Kidney (tissue), 14 donors: ENCODE results near the gene CUX1. TPM values are rescaled to one million over a fixed set of nuclear protein-coding genes. Genes with fewer than 3 reads are reported as not detected.

ENCODE experiments used
- DNase-seq, 5 donors: peaks; one replicate each; pipeline ENCODE4 v3.0.0-alpha.2; 2013 to 2020
- FAIRE-seq: peaks from 2 replicates; lab custom pipeline; 2012; peaks lifted over from hg19 to GRCh38; lab: Jason Lieb, UNC
- H3K27ac ChIP-seq, 2 donors: one replicate each; pipeline ENCODE4 v1.7.0; 2013; ENCODE audit warnings: low read depth in 2 of 2, low read length in 2 of 2, inconsistent platforms in 1 of 2
- H3K27me3 ChIP-seq: one replicate; pipeline ENCODE4 v1.7.1; 2013; ENCODE audit warnings: low read length, inconsistent platforms; ENCODE audit not compliant: control insufficient read depth, insufficient read depth
- H3K36me3 ChIP-seq, 3 donors: one replicate each; pipeline versions ENCODE4 v1.7.0 to v1.7.1; 2013; ENCODE audit warnings: low read length in 3 of 3, control low read depth in 1 of 3, inconsistent platforms in 1 of 3; ENCODE audit not compliant: insufficient read depth in 3 of 3, control insufficient read depth in 2 of 3
- H3K4me1 ChIP-seq, 3 donors: one replicate each; pipeline versions ENCODE4 v1.7.0 to v1.7.1; 2013; ENCODE audit warnings: low read length in 3 of 3, inconsistent platforms in 1 of 3, low read depth in 1 of 3; ENCODE audit not compliant: control insufficient read depth in 2 of 3, insufficient read depth in 2 of 3
- H3K4me3 ChIP-seq, 3 donors: one replicate each; pipeline versions ENCODE4 v1.7.0 to v1.8.1; 2013; ENCODE audit warnings: low read length in 3 of 3, control low read depth in 1 of 3, inconsistent platforms in 1 of 3
- H3K9ac ChIP-seq, 3 donors: one replicate each; pipeline versions ENCODE4 v1.7.0 to v1.7.1; 2013; ENCODE audit warnings: low read length in 3 of 3, control low read depth in 1 of 3, inconsistent platforms in 1 of 3
- H3K9me3 ChIP-seq, 3 donors: one replicate each; pipeline versions ENCODE4 v1.7.0 to v1.7.1; 2013; ENCODE audit warnings: low read length in 3 of 3, control low read depth in 1 of 3, inconsistent platforms in 1 of 3; ENCODE audit not compliant: control insufficient read depth in 2 of 3, insufficient read depth in 1 of 3
- CTCF ChIP-seq: IDR thresholded peaks from 3 replicates; pipeline ENCODE4 v1.5.1; 2012; ENCODE audit warnings: mild to moderate bottlenecking, moderate library complexity, borderline replicate concordance; ENCODE audit not compliant: insufficient read depth; ENCODE audit errors: extremely low read depth
- intact Hi-C: fragments of 100-400 bp; cut with DNase I; formaldehyde crosslinking; loops from one replicate; pipeline ENCODE4 v1.11.1; 2022
- polyA plus RNA-seq: library from polyadenylated mRNA; stranded (reverse); fragments of 350-450 nt; fragmentation: Illumina TruSeq; extraction: RNeasy Lipid Tissue Mini Kit (QIAGEN cat#74804); gene quantifications from one replicate; pipeline ENCODE4 v1.2.3, GENCODE V29; 2014; ENCODE audit warnings: low read depth, low replicate concordance; ENCODE audit not compliant: insufficient read depth
- total RNA-seq: library from RNA; stranded (reverse); fragmentation: NEBNext Ultra II Directional; extraction: Animal tissue kit (Norgen Biotek cat#: 25700); gene quantifications from one replicate; pipeline ENCODE4 v1.2.1, GENCODE V29; 2021
- donor health status: control.
- donor health status: control.
- donor health status: control.
- donor health status: control.
- donor health status: control.
- donor health status: DM: yes; HTN: yes; CAD: no.
- donor health status: Normal renal cell carcinoma (clear cell type).

Gene CUX1
- total and polyA plus RNA-seq, 2 donors from 2014 or later, result 71.4 to 126 TPM

GRCh38 chr7:102173669-102174068, 356.2 kb downstream of the CUX1 start:
- H3K27me3 ChIP-seq, result no peaks in the 10 kb centered on the region
- H3K4me1 ChIP-seq, result peaks cover 0 to 3% (median 0%) of the 10 kb centered on the region in 3 donors
- FAIRE-seq, result no peak
- no peak overlapping the region for H3K27ac ChIP-seq
- intact Hi-C loops, result no loop called here
- peaks cover 0 to 27% (median 11%) of the 10 kb centered on the region in 3 donors for H3K36me3 ChIP-seq
- TF ChIP-seq CTCF, result no peak
- no peak overlapping the region for H3K9ac ChIP-seq
- no peak for DNase-seq
- H3K4me3 ChIP-seq, result no peak overlapping the region
- H3K9me3 ChIP-seq, result no peaks in the 10 kb centered on the region

GRCh38 chr7:102175423-102176170, 358.2 kb downstream of the CUX1 start:
- Histone ChIP-seq H3K27ac (no peak overlapping the region), H3K9ac (no peak overlapping the region), H3K36me3 (peaks cover 0 to 34% (median 14%) of the 10 kb centered on the region in 3 donors), H3K4me1 (no peaks in the 10 kb centered on the region), H3K9me3 (no peaks in the 10 kb centered on the region), H3K27me3 (no peaks in the 10 kb centered on the region), H3K4me3 (no peak overlapping the region)
- intact Hi-C loops, result no loop called here
- DNase-seq (peak in 3 of 5 donors; percentile 36 to 70 (median 37)), FAIRE-seq (no peak)
- TF ChIP-seq CTCF, result no peak

GRCh38 chr7:102178410-102178809, 361.0 kb downstream of the CUX1 start:
- H3K36me3 ChIP-seq, result peaks cover 0 to 40% (median 11%) of the 10 kb centered on the region in 3 donors
- intact Hi-C loops, result no loop called here

More at GRCh38 chr7:102178410-102178809, 361.0 kb downstream of the CUX1 start:
- Histone ChIP-seq H3K4me1 (no peaks in the 10 kb centered on the region), H3K9ac (no peak overlapping the region), H3K4me3 (no peak overlapping the region), H3K27me3 (no peaks in the 10 kb centered on the region), H3K27ac (no peak overlapping the region), H3K9me3 (no peaks in the 10 kb centered on the region)
- TF ChIP-seq CTCF, result no peak
- FAIRE-seq (no peak), DNase-seq (no peak)
